MCF 10A (cell line): ENCODE measurements around the gene EXOC6B. TPM values are rescaled to one million over a fixed set of nuclear protein-coding genes. Genes with fewer than 3 reads are reported as not detected.
A peak's percentile ranks its signal among the peaks of the same experiment; 100 is the strongest.

Source experiments
- BruUV-seq: library from RNA; stranded (reverse); fragments of 400-500 nt; replicated peaks from 2 replicates; lab custom pipeline; 2021; lab: Mats Ljungman, UMichigan
- CTCF ChIA-PET: fragments of 300-600 bp; sonication (Branson Sonifier 250); formaldehyde crosslinking; extraction: SDS; loops from one replicate; lab custom pipeline; 2021; ENCODE audit warnings: antibody characterized with exemption, inconsistent platforms; lab: Yijun Ruan, JAX
- POLR2A ChIA-PET: fragments of 300-600, 350-650 bp; sonication (Branson Sonifier 250); formaldehyde crosslinking; extraction: SDS; loops from one replicate; lab custom pipeline; 2020; ENCODE audit warnings: antibody characterized with exemption, inconsistent platforms; lab: Yijun Ruan, JAX
- DNase-seq: peaks from one replicate; pipeline ENCODE4 v3.0.0-alpha.2; 2018; ENCODE audit not compliant: unreplicated experiment
- H3K27ac Mint-ChIP-seq: one replicate; pipeline ENCODE4 v1.8.0; 2022; ENCODE audit warnings: mild to moderate bottlenecking, low read depth, mixed read lengths; ENCODE audit not compliant: unreplicated experiment
- H3K27me3 Mint-ChIP-seq: one replicate; pipeline ENCODE4 v1.8.0; 2022; ENCODE audit warnings: mixed read lengths; ENCODE audit not compliant: insufficient read depth, unreplicated experiment
- H3K36me3 Mint-ChIP-seq: one replicate; pipeline ENCODE4 v1.8.0; 2022; ENCODE audit warnings: mild to moderate bottlenecking, moderate library complexity, mixed read lengths; ENCODE audit not compliant: insufficient read depth, unreplicated experiment
- H3K4me1 Mint-ChIP-seq: one replicate; pipeline ENCODE4 v1.8.0; 2022; ENCODE audit warnings: mixed read lengths; ENCODE audit not compliant: insufficient read depth, unreplicated experiment
- H3K4me3 Mint-ChIP-seq: one replicate; pipeline ENCODE4 v1.8.0; 2022; ENCODE audit warnings: mild to moderate bottlenecking, moderate library complexity, mixed read lengths; ENCODE audit not compliant: unreplicated experiment
- H3K9me3 Mint-ChIP-seq: one replicate; pipeline ENCODE4 v1.8.0; 2022; ENCODE audit warnings: mixed read lengths; ENCODE audit not compliant: unreplicated experiment
- CTCF ChIP-seq: fragments of 200-600 bp; IDR thresholded peaks from one replicate; pipeline ENCODE4 v1.8.0; 2022; ENCODE audit warnings: antibody characterized with exemption, mild to moderate bottlenecking; ENCODE audit not compliant: unreplicated experiment
- intact Hi-C: fragments of 100-400 bp; cut with micrococcal nuclease; formaldehyde crosslinking; loops from 2 replicates; pipeline ENCODE4 v1.14.1; 2022
- total RNA-seq: library from RNA; stranded (reverse); gene quantifications from 2 replicates; pipeline ENCODE4 v1.2.3, GENCODE V29; 2022

The EXOC6B gene
- total RNA-seq, 1 experiment from 2014 or later: 24.7 TPM

- intact Hi-C loops: loop anchor here (1.0 to 5.0 kb wide), 9 partner anchors 219 to 617 kb away; no protein-coding TSS in a partner anchor
- no peak for TF ChIP-seq CTCF
- POLR2A ChIA-PET: interaction anchor here (0.9 to 1.8 kb wide), 8 partner anchors 34 to 604 kb away, joined by 3 to 12 read pairs (median 4); no protein-coding TSS in a partner anchor
- no TSS peak for BruUV-seq
- DNase-seq: peak; percentile 21
- no peaks in the 10 kb centered on the region for H3K36me3 Mint-ChIP-seq
- H3K9me3 Mint-ChIP-seq: no peaks in the 10 kb centered on the region
- H3K27ac Mint-ChIP-seq: no peak overlapping the region
- H3K4me3 Mint-ChIP-seq: peak overlapping the region; percentile 79
- H3K4me1 Mint-ChIP-seq: peaks cover 27% of the 10 kb centered on the region
- CTCF ChIA-PET: interaction anchor here (0.6 to 6.0 kb wide), 47 partner anchors 9 to 626 kb away, joined by 3 to 204 read pairs (median 5); no protein-coding TSS in a partner anchor
- peaks cover 37% of the 10 kb centered on the region for H3K27me3 Mint-ChIP-seq
Measured at GRCh38 chr2:72149556-72150156, 676.2 kb downstream of the EXOC6B start.

DNA sequence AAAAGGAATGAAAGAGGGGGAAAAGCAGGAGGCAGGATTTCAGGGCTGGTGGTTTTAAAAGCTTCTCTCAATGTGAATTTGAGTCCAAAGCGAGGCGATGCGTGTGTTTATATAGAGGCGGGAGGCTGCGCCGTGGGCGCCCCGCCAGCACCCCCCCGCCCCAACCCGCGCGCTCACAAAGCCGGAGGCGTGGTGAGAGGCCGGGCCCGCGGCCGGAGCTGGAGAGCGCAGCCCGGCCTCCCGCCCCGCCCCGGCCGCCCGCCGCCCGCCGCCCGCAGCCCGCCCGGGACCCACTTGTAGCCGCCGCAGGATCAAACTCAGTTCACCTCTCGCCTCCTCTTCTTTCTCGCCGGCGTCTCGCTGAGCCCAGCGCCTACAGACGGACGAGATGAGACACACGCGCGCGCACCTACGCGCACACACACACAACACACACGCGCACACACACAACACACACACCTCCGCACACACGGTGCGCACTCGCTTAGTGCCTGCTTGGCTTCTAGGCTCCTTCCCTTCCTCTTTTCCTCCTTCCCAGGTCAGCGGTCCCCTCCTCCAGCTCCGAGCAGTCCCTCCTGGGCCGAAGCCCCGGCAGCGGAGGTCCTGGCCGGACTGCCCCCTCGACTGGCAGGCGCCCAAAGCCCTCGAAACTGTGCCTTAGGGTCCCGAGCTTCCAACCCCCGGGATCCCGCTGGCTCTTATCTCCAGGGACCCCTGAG, 676.8 kb downstream of the EXOC6B start:
- DNase-seq: peak; percentile 46

GRCh38 chr2:72148003-72148836, 677.6 kb downstream of the EXOC6B start:
- H3K27ac Mint-ChIP-seq: no peak overlapping the region

More for the DNA sequence above, 676.8 kb downstream of the EXOC6B start:
- no peak for TF ChIP-seq CTCF
- Mint-ChIP-seq H3K27ac (no peak overlapping the region), H3K27me3 (peaks cover 37% of the 10 kb centered on the region), H3K4me1 (peaks cover 27% of the 10 kb centered on the region), H3K36me3 (no peaks in the 10 kb centered on the region), H3K9me3 (no peaks in the 10 kb centered on the region), H3K4me3 (peak overlapping the region; percentile 79)
- ChIA-PET CTCF (interaction anchor here (0.6 to 6.0 kb wide), 18 partner anchors 10 to 1030 kb away, joined by 3 to 204 read pairs (median 4); no protein-coding TSS in a partner anchor), POLR2A (interaction anchor here (0.7 to 1.8 kb wide), 4 partner anchors 225 to 270 kb away, joined by 3 to 5 read pairs (median 4); no protein-coding TSS in a partner anchor)
- no TSS peak for BruUV-seq
- intact Hi-C loops: loop anchor here (5.0 kb wide), 2 partner anchors 267 to 537 kb away; no protein-coding TSS in a partner anchor

More at GRCh38 chr2:72148003-72148836, 677.6 kb downstream of the EXOC6B start:
- H3K4me1 Mint-ChIP-seq: peaks cover 27% of the 10 kb centered on the region
- peak overlapping the region; percentile 79 for H3K4me3 Mint-ChIP-seq
- peak; percentile 22 for DNase-seq
- ChIA-PET CTCF (interaction anchor here (0.5 to 6.0 kb wide), 9 partner anchors 14 to 1031 kb away, joined by 3 to 204 read pairs (median 4); partner anchors contain the start of gene SPR), POLR2A (interaction anchor here (0.6 to 1.8 kb wide), 6 partner anchors 224 to 468 kb away, joined by 3 to 5 read pairs (median 4); no protein-coding TSS in a partner anchor)
- TF ChIP-seq CTCF: no peak
- H3K9me3 Mint-ChIP-seq: no peaks in the 10 kb centered on the region
- H3K36me3 Mint-ChIP-seq: no peaks in the 10 kb centered on the region
- no TSS peak for BruUV-seq
- intact Hi-C loops: loop anchor here (5.0 kb wide), 2 partner anchors 266 to 536 kb away; no protein-coding TSS in a partner anchor
- H3K27me3 Mint-ChIP-seq: peaks cover 37% of the 10 kb centered on the region
